Activated CD4-positive, alpha-beta T cell treated with anti-CD3 and anti-CD28 coated beads for 36 hours (primary cell): ENCODE data around the gene LRRC10. TPM values are rescaled to one million over a fixed set of nuclear protein-coding genes. Genes with fewer than 3 reads are reported as not detected.

ENCODE experiments used
- ATAC-seq: fragments of 200-7000 bp; cut with Tn5 transposase; one replicate; pipeline ENCODE4 v1.10.0; 2021; ENCODE audit warnings: mild to moderate bottlenecking, moderate library complexity
- CTCF ChIA-PET: fragments of 350-600 bp; sonication (Branson Sonifier 250); formaldehyde crosslinking; loops from one replicate; lab custom pipeline; 2021; ENCODE audit warnings: antibody characterized with exemption; lab: Charles Lee
- POLR2A ChIA-PET: fragments of 350-600 bp; sonication (Branson Sonifier 250); formaldehyde crosslinking; loops from one replicate; lab custom pipeline; 2021; ENCODE audit warnings: antibody characterized with exemption, inconsistent platforms; lab: Charles Lee
- DNase-seq: peaks from one replicate; pipeline ENCODE4 v3.0.0-alpha.2; 2020
- H3K27ac Mint-ChIP-seq: one replicate; pipeline ENCODE4 v1.8.0; 2021; ENCODE audit warnings: mixed read lengths
- H3K27me3 Mint-ChIP-seq: one replicate; pipeline ENCODE4 v1.8.0; 2021; ENCODE audit warnings: mixed read lengths
- H3K36me3 Mint-ChIP-seq: one replicate; pipeline ENCODE4 v1.8.0; 2021; ENCODE audit warnings: low read depth, mixed read lengths
- H3K4me1 Mint-ChIP-seq: one replicate; pipeline ENCODE4 v1.8.0; 2021; ENCODE audit warnings: mixed read lengths
- H3K4me3 Mint-ChIP-seq: one replicate; pipeline ENCODE4 v1.8.0; 2021; ENCODE audit warnings: mild to moderate bottlenecking, moderate library complexity, mixed read lengths
- H3K9me3 Mint-ChIP-seq: one replicate; pipeline ENCODE4 v1.8.0; 2021; ENCODE audit warnings: low read depth, mixed read lengths
- intact Hi-C, 2 experiments: fragments of 100-400 bp; cut with DNase I in 1 of 2; cut with micrococcal nuclease in 1 of 2; formaldehyde crosslinking; loops; one replicate each; pipeline versions ENCODE4 v1.14.2 to v1.15.1; 2022 to 2024; cut with DNase I, micrococcal nuclease
- total RNA-seq, 2 experiments: library from RNA; stranded (reverse); gene quantifications; one replicate each; pipeline ENCODE4 v1.2.3, GENCODE V29; 2021

LRRC10 gene
- total RNA-seq, 2 experiments from 2014 or later: not detected

- CTCF ChIA-PET: interaction anchor here (0.8 kb wide), 1 partner anchor 280 kb away, joined by 3 read pairs; no protein-coding TSS in a partner anchor
- no peaks in the 10 kb centered on the region for H3K36me3 Mint-ChIP-seq
- H3K27ac Mint-ChIP-seq: no peak overlapping the region
- DNase-seq (no peak), ATAC-seq (no peak)
- no peak overlapping the region for H3K4me3 Mint-ChIP-seq
- intact Hi-C loops: no loop called here
- POLR2A ChIA-PET: no interaction called here
- peaks cover 9% of the 10 kb centered on the region for H3K27me3 Mint-ChIP-seq
- no peaks in the 10 kb centered on the region for H3K4me1 Mint-ChIP-seq
- no peaks in the 10 kb centered on the region for H3K9me3 Mint-ChIP-seq
These were observed 33.8 kb upstream of the LRRC10 start for GRCh38 chr12:69644511-69644910.

GRCh38 chr12:69642531-69642930 is 31.8 kb upstream of the LRRC10 start:
- ChIA-PET POLR2A (interaction anchor here (0.6 kb wide), 1 partner anchor 12 kb away, joined by 3 read pairs; no protein-coding TSS in a partner anchor), CTCF (interaction anchor here (0.7 kb wide), 1 partner anchor 17 kb away, joined by 4 read pairs; no protein-coding TSS in a partner anchor)
- no peaks in the 10 kb centered on the region for H3K4me1 Mint-ChIP-seq
- H3K9me3 Mint-ChIP-seq: no peaks in the 10 kb centered on the region
- H3K36me3 Mint-ChIP-seq: no peaks in the 10 kb centered on the region
- H3K27me3 Mint-ChIP-seq: peaks cover 5% of the 10 kb centered on the region
- H3K27ac Mint-ChIP-seq: no peak overlapping the region
- no peak overlapping the region for H3K4me3 Mint-ChIP-seq
- no peak for DNase-seq
- no peak for ATAC-seq
- intact Hi-C loops: no loop called here

- no peak overlapping the region for H3K4me3 Mint-ChIP-seq
- ChIA-PET POLR2A (no interaction called here), CTCF (interaction anchor here (1.0 to 3.8 kb wide), 4 partner anchors 14 to 700 kb away, joined by 3 to 27 read pairs (median 4); no protein-coding TSS in a partner anchor)
- no peaks in the 10 kb centered on the region for H3K36me3 Mint-ChIP-seq
- no peaks in the 10 kb centered on the region for H3K4me1 Mint-ChIP-seq
- no peaks in the 10 kb centered on the region for H3K27me3 Mint-ChIP-seq
- ATAC-seq: no peak
- no peak overlapping the region for H3K27ac Mint-ChIP-seq
- H3K9me3 Mint-ChIP-seq: no peaks in the 10 kb centered on the region
- no peak for DNase-seq
- intact Hi-C loops: no loop called here
These were observed 30.8 kb upstream of the LRRC10 start for GRCh38 chr12:69641546-69641945.

GRCh38 chr12:69639400-69640016 is 28.8 kb upstream of the LRRC10 start:
- H3K27ac Mint-ChIP-seq: no peak overlapping the region
- DNase-seq (peak; percentile 79), ATAC-seq (peak; percentile 88)
- H3K9me3 Mint-ChIP-seq: no peaks in the 10 kb centered on the region
- H3K36me3 Mint-ChIP-seq: no peaks in the 10 kb centered on the region
- no peaks in the 10 kb centered on the region for H3K4me1 Mint-ChIP-seq
- H3K4me3 Mint-ChIP-seq: no peak overlapping the region
- intact Hi-C loops: loop anchor here (1.0 to 5.0 kb wide), 3 partner anchors 282 to 487 kb away; no protein-coding TSS in a partner anchor
- POLR2A ChIA-PET: no interaction called here
- H3K27me3 Mint-ChIP-seq: no peaks in the 10 kb centered on the region
- CTCF ChIA-PET: interaction anchor here (0.6 to 3.8 kb wide), 29 partner anchors 9 to 1301 kb away, joined by 3 to 36 read pairs (median 3); no protein-coding TSS in a partner anchor

GRCh38 chr12:69633061-69633460 is 22.4 kb upstream of the LRRC10 start:
- ChIA-PET CTCF (no interaction called here), POLR2A (no interaction called here)
- Mint-ChIP-seq H3K4me1 (no peaks in the 10 kb centered on the region), H3K9me3 (no peaks in the 10 kb centered on the region), H3K4me3 (no peak overlapping the region), H3K27ac (no peak overlapping the region), H3K36me3 (no peaks in the 10 kb centered on the region), H3K27me3 (no peaks in the 10 kb centered on the region)
- intact Hi-C loops: no loop called here
- ATAC-seq (no peak), DNase-seq (no peak)

- H3K4me3 Mint-ChIP-seq: no peak overlapping the region
These were observed 19.5 kb upstream of the LRRC10 start for GRCh38 chr12:69630191-69630590.

GRCh38 chr12:69627501-69627900 is 16.8 kb upstream of the LRRC10 start:
- DNase-seq (no peak), ATAC-seq (no peak)
- Mint-ChIP-seq H3K4me3 (no peak overlapping the region), H3K27me3 (no peaks in the 10 kb centered on the region), H3K36me3 (no peaks in the 10 kb centered on the region), H3K27ac (no peak overlapping the region), H3K9me3 (no peaks in the 10 kb centered on the region), H3K4me1 (no peaks in the 10 kb centered on the region)
- intact Hi-C loops: no loop called here
- ChIA-PET CTCF (no interaction called here), POLR2A (no interaction called here)

More at GRCh38 chr12:69630191-69630590, 19.5 kb upstream of the LRRC10 start:
- H3K27ac Mint-ChIP-seq: no peak overlapping the region
- ChIA-PET POLR2A (interaction anchor here (0.5 kb wide), 1 partner anchor 17 kb away, joined by 6 read pairs; no protein-coding TSS in a partner anchor), CTCF (interaction anchor here (1.5 kb wide), 1 partner anchor 9 kb away, joined by 6 read pairs; no protein-coding TSS in a partner anchor)
- H3K9me3 Mint-ChIP-seq: no peaks in the 10 kb centered on the region
- intact Hi-C loops: no loop called here
- H3K27me3 Mint-ChIP-seq: no peaks in the 10 kb centered on the region
- H3K36me3 Mint-ChIP-seq: no peaks in the 10 kb centered on the region
- no peak for ATAC-seq
- DNase-seq: no peak
- no peaks in the 10 kb centered on the region for H3K4me1 Mint-ChIP-seq

GRCh38 chr12:69623970-69624369 is 13.3 kb upstream of the LRRC10 start:
- POLR2A ChIA-PET: interaction anchor here (0.6 kb wide), 1 partner anchor 134 kb away, joined by 3 read pairs; no protein-coding TSS in a partner anchor
- DNase-seq (no peak), ATAC-seq (no peak)
- Mint-ChIP-seq H3K27ac (no peak overlapping the region), H3K4me1 (no peaks in the 10 kb centered on the region), H3K27me3 (peaks cover 2% of the 10 kb centered on the region), H3K9me3 (no peaks in the 10 kb centered on the region), H3K36me3 (no peaks in the 10 kb centered on the region), H3K4me3 (no peak overlapping the region)
- CTCF ChIA-PET: interaction anchor here (1.5 kb wide), 1 partner anchor 15 kb away, joined by 5 read pairs; no protein-coding TSS in a partner anchor
- intact Hi-C loops: no loop called here

GRCh38 chr12:69621551-69621950 is 10.8 kb upstream of the LRRC10 start:
- no peak overlapping the region for H3K4me3 Mint-ChIP-seq
- peaks cover 4% of the 10 kb centered on the region for H3K27me3 Mint-ChIP-seq
- DNase-seq (no peak), ATAC-seq (no peak)
- no peaks in the 10 kb centered on the region for H3K4me1 Mint-ChIP-seq
- no peak overlapping the region for H3K27ac Mint-ChIP-seq
- ChIA-PET POLR2A (no interaction called here), CTCF (interaction anchor here (0.6 to 1.8 kb wide), 3 partner anchors 19 to 576 kb away, joined by 3 to 7 read pairs (median 4); no protein-coding TSS in a partner anchor)
- H3K36me3 Mint-ChIP-seq: no peaks in the 10 kb centered on the region
- intact Hi-C loops: no loop called here
- H3K9me3 Mint-ChIP-seq: no peaks in the 10 kb centered on the region

GRCh38 chr12:69620921-69621320 is 10.2 kb upstream of the LRRC10 start:
- Mint-ChIP-seq H3K27me3 (peaks cover 4% of the 10 kb centered on the region), H3K4me3 (no peak overlapping the region), H3K4me1 (no peaks in the 10 kb centered on the region), H3K9me3 (no peaks in the 10 kb centered on the region), H3K36me3 (no peaks in the 10 kb centered on the region), H3K27ac (no peak overlapping the region)
- ATAC-seq (no peak), DNase-seq (no peak)
- POLR2A ChIA-PET: no interaction called here
- intact Hi-C loops: no loop called here
- CTCF ChIA-PET: interaction anchor here (0.7 to 1.8 kb wide), 2 partner anchors 13 to 19 kb away, joined by 4 to 7 read pairs; no protein-coding TSS in a partner anchor

- no peak overlapping the region for H3K4me3 Mint-ChIP-seq
- POLR2A ChIA-PET: no interaction called here
- CTCF ChIA-PET: interaction anchor here (0.7 kb wide), 1 partner anchor 12 kb away, joined by 4 read pairs; no protein-coding TSS in a partner anchor
- no peak for ATAC-seq
- no peak overlapping the region for H3K27ac Mint-ChIP-seq
- peaks cover 4% of the 10 kb centered on the region for H3K27me3 Mint-ChIP-seq
- H3K4me1 Mint-ChIP-seq: no peaks in the 10 kb centered on the region
- no peaks in the 10 kb centered on the region for H3K9me3 Mint-ChIP-seq
- intact Hi-C loops: no loop called here
- no peak for DNase-seq
- H3K36me3 Mint-ChIP-seq: no peaks in the 10 kb centered on the region
These were observed 9.4 kb upstream of the LRRC10 start for GRCh38 chr12:69620077-69620476.

- Mint-ChIP-seq H3K27ac (no peak overlapping the region), H3K9me3 (no peaks in the 10 kb centered on the region), H3K27me3 (peaks cover 4% of the 10 kb centered on the region), H3K4me1 (no peaks in the 10 kb centered on the region), H3K36me3 (no peaks in the 10 kb centered on the region), H3K4me3 (no peak overlapping the region)
- POLR2A ChIA-PET: interaction anchor here (0.6 kb wide), 1 partner anchor 1903 kb away, joined by 4 read pairs; no protein-coding TSS in a partner anchor
- DNase-seq (no peak), ATAC-seq (no peak)
- intact Hi-C loops: no loop called here
- CTCF ChIA-PET: no interaction called here
These were observed 8.3 kb upstream of the LRRC10 start for GRCh38 chr12:69619050-69619449.
